Stimulated activated CD4-positive, alpha-beta T cell treated with anti-CD3 and anti-CD28 coated beads, Interleukin-15, amount 100 ng/mL, for 1 hour (primary cell): Measurements from ENCODE around the gene PANX2.

Experiments
- DNase-seq, 2 donors: peaks; one replicate each; pipeline ENCODE4 v3.0.0-alpha.2; 2020; ENCODE audit warnings: low read depth in 1 of 2, low spot score in 1 of 2

The PANX2 gene

GRCh38 chr22:50169774-50170341 lies 673 bp upstream of the PANX2 start:
- peak in 1 of 2 donors; percentile 62 for DNase-seq

GRCh38 chr22:50171319-50171964 lies 911 bp downstream of the PANX2 start:
- DNase-seq: no peak

- DNase-seq: no peak
These were observed 1.5 kb downstream of the PANX2 start for GRCh38 chr22:50171965-50172421.

GRCh38 chr22:50173311-50173982 lies 2.9 kb downstream of the PANX2 start:
- no peak for DNase-seq

- no peak for DNase-seq
These were observed 3.4 kb downstream of the PANX2 start for GRCh38 chr22:50173983-50174355.

GRCh38 chr22:50174382-50175190 lies 4.1 kb downstream of the PANX2 start:
- no peak for DNase-seq

- no peak for DNase-seq
These were observed 4.6 kb downstream of the PANX2 start for GRCh38 chr22:50175191-50175461.

- no peak for DNase-seq
These were observed 5.7 kb downstream of the PANX2 start for GRCh38 chr22:50175921-50176849.

GRCh38 chr22:50176850-50177536 lies 6.5 kb downstream of the PANX2 start:
- DNase-seq: no peak

GRCh38 chr22:50177537-50178470 lies 7.3 kb downstream of the PANX2 start:
- DNase-seq: no peak

- DNase-seq: no peak
These were observed 7.9 kb downstream of the PANX2 start for GRCh38 chr22:50178471-50178864.

- DNase-seq: no peak
These were observed 8.6 kb downstream of the PANX2 start for GRCh38 chr22:50178871-50179869.

GRCh38 chr22:50179937-50180726 lies 9.6 kb downstream of the PANX2 start:
- no peak for DNase-seq

- no peak for DNase-seq
These were observed 10.4 kb downstream of the PANX2 start for GRCh38 chr22:50180727-50181521.

- DNase-seq: no peak
These were observed 11.9 kb downstream of the PANX2 start for GRCh38 chr22:50182176-50183081.
